SIG-M5 (cell line): Measurements from ENCODE around the gene CEP95.

ENCODE experiments used
- DNase-seq: peaks from one replicate; lab custom pipeline; 2025; lab: John Stamatoyannopoulos, UW

Gene CEP95

GRCh38 chr17:64496786-64497564, 9.8 kb upstream of the CEP95 start, which contains the start of gene POLG2:
POLG2 (minus strand) TSS chr17:64497054; CDS start chr17:64496968, 86 bp downstream.
- DNase-seq: peak; percentile 71

- DNase-seq: no peak
These were observed 9.2 kb upstream of the CEP95 start for GRCh38 chr17:64497565-64498035.

GRCh38 chr17:64498308-64499203, 8.2 kb upstream of the CEP95 start:
- no peak for DNase-seq

GRCh38 chr17:64499805-64500486, 6.8 kb upstream of the CEP95 start:
- no peak for DNase-seq

- DNase-seq: no peak
These were observed 6.3 kb upstream of the CEP95 start for GRCh38 chr17:64500487-64500859.

GRCh38 chr17:64500862-64501765, 5.7 kb upstream of the CEP95 start:
- no peak for DNase-seq

GRCh38 chr17:64502021-64502420, 4.8 kb upstream of the CEP95 start:
- DNase-seq: no peak

- DNase-seq: no peak
These were observed 4.0 kb upstream of the CEP95 start for GRCh38 chr17:64502809-64503208.

GRCh38 chr17:64503341-64503740, 3.4 kb upstream of the CEP95 start:
- no peak for DNase-seq

- no peak for DNase-seq
These were observed 2.7 kb upstream of the CEP95 start for GRCh38 chr17:64503821-64504768.

- no peak for DNase-seq
These were observed 1.9 kb upstream of the CEP95 start for GRCh38 chr17:64504769-64505339.

GRCh38 chr17:64505340-64506200, 1.2 kb upstream of the CEP95 start:
- peak; percentile 36 for DNase-seq

GRCh38 chr17:64506201-64506575, 589 bp upstream of the CEP95 start, which contains the start of gene DDX5:
DDX5 (minus strand) TSS chr17:64506289; CDS start chr17:64506119, 170 bp downstream.
- peak; percentile 96 for DNase-seq

- peak; percentile 46 for DNase-seq
These were observed 621 bp downstream of the CEP95 start for GRCh38 chr17:64507413-64507782.

- no peak for DNase-seq
These were observed 1.9 kb downstream of the CEP95 start for GRCh38 chr17:64508683-64509082.

- DNase-seq: no peak
These were observed 2.4 kb downstream of the CEP95 start for GRCh38 chr17:64509179-64509578.

GRCh38 chr17:64515419-64515818, 8.6 kb downstream of the CEP95 start:
- DNase-seq: no peak

- DNase-seq: no peak
These were observed 9.1 kb downstream of the CEP95 start for GRCh38 chr17:64515829-64516228.

- no peak for DNase-seq
These were observed 12.8 kb downstream of the CEP95 start for GRCh38 chr17:64519601-64520000.
